Kidney (tissue), 14 donors: Measurements from ENCODE around the gene TGM6. TPM values are rescaled to one million over a fixed set of nuclear protein-coding genes. Genes with fewer than 3 reads are reported as not detected.

ENCODE experiments used
- DNase-seq, 5 donors: peaks; one replicate each; pipeline ENCODE4 v3.0.0-alpha.2; 2013 to 2020
- FAIRE-seq: peaks from 2 replicates; lab custom pipeline; 2012; peaks lifted over from hg19 to GRCh38; lab: Jason Lieb, UNC
- H3K27ac ChIP-seq, 2 donors: one replicate each; pipeline ENCODE4 v1.7.0; 2013; ENCODE audit warnings: low read depth in 2 of 2, low read length in 2 of 2, inconsistent platforms in 1 of 2
- H3K27me3 ChIP-seq: one replicate; pipeline ENCODE4 v1.7.1; 2013; ENCODE audit warnings: low read length, inconsistent platforms; ENCODE audit not compliant: control insufficient read depth, insufficient read depth
- H3K36me3 ChIP-seq, 3 donors: one replicate each; pipeline versions ENCODE4 v1.7.0 to v1.7.1; 2013; ENCODE audit warnings: low read length in 3 of 3, control low read depth in 1 of 3, inconsistent platforms in 1 of 3; ENCODE audit not compliant: insufficient read depth in 3 of 3, control insufficient read depth in 2 of 3
- H3K4me1 ChIP-seq, 3 donors: one replicate each; pipeline versions ENCODE4 v1.7.0 to v1.7.1; 2013; ENCODE audit warnings: low read length in 3 of 3, inconsistent platforms in 1 of 3, low read depth in 1 of 3; ENCODE audit not compliant: control insufficient read depth in 2 of 3, insufficient read depth in 2 of 3
- H3K4me3 ChIP-seq, 3 donors: one replicate each; pipeline versions ENCODE4 v1.7.0 to v1.8.1; 2013; ENCODE audit warnings: low read length in 3 of 3, control low read depth in 1 of 3, inconsistent platforms in 1 of 3
- H3K9ac ChIP-seq, 3 donors: one replicate each; pipeline versions ENCODE4 v1.7.0 to v1.7.1; 2013; ENCODE audit warnings: low read length in 3 of 3, control low read depth in 1 of 3, inconsistent platforms in 1 of 3
- H3K9me3 ChIP-seq, 3 donors: one replicate each; pipeline versions ENCODE4 v1.7.0 to v1.7.1; 2013; ENCODE audit warnings: low read length in 3 of 3, control low read depth in 1 of 3, inconsistent platforms in 1 of 3; ENCODE audit not compliant: control insufficient read depth in 2 of 3, insufficient read depth in 1 of 3
- intact Hi-C: fragments of 100-400 bp; cut with DNase I; formaldehyde crosslinking; loops from one replicate; pipeline ENCODE4 v1.11.1; 2022
- polyA plus RNA-seq: library from polyadenylated mRNA; stranded (reverse); fragments of 350-450 nt; fragmentation: Illumina TruSeq; extraction: RNeasy Lipid Tissue Mini Kit (QIAGEN cat#74804); gene quantifications from one replicate; pipeline ENCODE4 v1.2.3, GENCODE V29; 2014; ENCODE audit warnings: low read depth, low replicate concordance; ENCODE audit not compliant: insufficient read depth
- total RNA-seq: library from RNA; stranded (reverse); fragmentation: NEBNext Ultra II Directional; extraction: Animal tissue kit (Norgen Biotek cat#: 25700); gene quantifications from one replicate; pipeline ENCODE4 v1.2.1, GENCODE V29; 2021
- TF ChIP-seq, protein P1 (sequence below): IDR thresholded peaks from 3 replicates; pipeline ENCODE4 v1.5.1; 2012; ENCODE audit warnings: mild to moderate bottlenecking, moderate library complexity, borderline replicate concordance; ENCODE audit not compliant: insufficient read depth; ENCODE audit errors: extremely low read depth
- donor health status: control.
- donor health status: control.
- donor health status: control.
- donor health status: control.
- donor health status: control.
- donor health status: DM: yes; HTN: yes; CAD: no.
- donor health status: Normal renal cell carcinoma (clear cell type).

Gene TGM6
- total and polyA plus RNA-seq, 2 donors from 2014 or later: not detected

DNA sequence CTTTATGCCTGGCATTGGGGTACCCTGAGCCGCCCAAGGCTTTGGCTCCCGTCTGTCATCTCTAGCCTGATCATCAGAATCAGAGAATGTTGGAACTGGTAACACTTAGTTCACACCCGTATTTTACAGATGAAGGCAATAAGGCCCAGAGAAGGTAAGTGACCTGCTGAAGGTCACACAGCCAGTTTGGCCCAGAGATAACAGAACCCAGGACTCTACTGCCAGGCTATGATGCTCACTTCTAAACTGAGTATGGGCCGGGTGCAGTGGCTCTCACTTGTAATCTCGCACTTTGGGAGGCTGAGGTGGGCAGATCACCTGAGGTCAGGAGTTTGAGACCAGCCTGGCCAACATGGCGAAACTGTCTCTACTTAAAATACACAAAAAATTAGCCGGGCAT is 1.8 kb upstream of the TGM6 start:
- TF ChIP-seq, protein P1, sequence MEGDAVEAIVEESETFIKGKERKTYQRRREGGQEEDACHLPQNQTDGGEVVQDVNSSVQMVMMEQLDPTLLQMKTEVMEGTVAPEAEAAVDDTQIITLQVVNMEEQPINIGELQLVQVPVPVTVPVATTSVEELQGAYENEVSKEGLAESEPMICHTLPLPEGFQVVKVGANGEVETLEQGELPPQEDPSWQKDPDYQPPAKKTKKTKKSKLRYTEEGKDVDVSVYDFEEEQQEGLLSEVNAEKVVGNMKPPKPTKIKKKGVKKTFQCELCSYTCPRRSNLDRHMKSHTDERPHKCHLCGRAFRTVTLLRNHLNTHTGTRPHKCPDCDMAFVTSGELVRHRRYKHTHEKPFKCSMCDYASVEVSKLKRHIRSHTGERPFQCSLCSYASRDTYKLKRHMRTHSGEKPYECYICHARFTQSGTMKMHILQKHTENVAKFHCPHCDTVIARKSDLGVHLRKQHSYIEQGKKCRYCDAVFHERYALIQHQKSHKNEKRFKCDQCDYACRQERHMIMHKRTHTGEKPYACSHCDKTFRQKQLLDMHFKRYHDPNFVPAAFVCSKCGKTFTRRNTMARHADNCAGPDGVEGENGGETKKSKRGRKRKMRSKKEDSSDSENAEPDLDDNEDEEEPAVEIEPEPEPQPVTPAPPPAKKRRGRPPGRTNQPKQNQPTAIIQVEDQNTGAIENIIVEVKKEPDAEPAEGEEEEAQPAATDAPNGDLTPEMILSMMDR: no peak
- H3K27ac ChIP-seq: no peak overlapping the region
- H3K9ac ChIP-seq: no peak overlapping the region
- DNase-seq (no peak), FAIRE-seq (no peak)
- H3K9me3 ChIP-seq: no peaks in the 10 kb centered on the region
- H3K36me3 ChIP-seq: no peaks in the 10 kb centered on the region
- H3K27me3 ChIP-seq: no peaks in the 10 kb centered on the region
- no peak overlapping the region for H3K4me3 ChIP-seq
- no peaks in the 10 kb centered on the region for H3K4me1 ChIP-seq
- intact Hi-C loops: no loop called here

DNA sequence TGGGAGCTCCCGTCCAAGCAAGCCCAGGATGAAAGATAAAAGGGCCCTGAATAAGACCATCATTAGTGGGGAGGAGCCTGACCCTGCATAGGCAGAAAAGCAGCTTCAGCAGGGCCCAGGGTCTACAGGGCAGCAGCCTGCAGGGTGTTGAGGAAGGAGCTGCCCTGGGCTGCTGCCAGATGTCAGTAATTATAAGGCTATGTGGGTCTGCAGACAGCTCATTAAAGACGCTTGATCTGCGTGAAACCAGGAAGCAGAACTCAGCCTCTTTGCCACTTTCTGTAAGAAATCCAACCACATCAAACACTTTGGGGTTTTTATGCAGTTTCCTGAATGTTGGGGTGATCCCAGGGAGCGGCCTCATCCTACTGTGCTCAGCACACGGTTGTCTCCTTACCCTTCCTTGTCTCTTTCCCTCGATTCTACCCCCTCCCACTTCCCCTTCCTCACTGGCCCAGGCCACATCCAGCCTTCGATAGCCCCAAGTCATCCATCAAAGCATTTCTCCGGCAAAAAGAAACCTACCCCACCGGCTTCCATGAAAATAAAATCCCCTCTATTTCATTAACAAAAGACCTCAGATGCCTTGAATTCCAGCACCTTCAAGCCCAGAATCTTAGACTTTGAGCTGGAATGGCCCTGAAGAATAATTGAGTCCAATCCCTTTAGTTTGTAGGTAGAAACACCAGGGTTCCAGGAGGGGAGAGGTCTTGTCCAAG is 1.0 kb upstream of the TGM6 start:
- H3K27me3 ChIP-seq: no peaks in the 10 kb centered on the region
- H3K36me3 ChIP-seq: no peaks in the 10 kb centered on the region
- DNase-seq: peak in 1 of 5 donors; percentile 1
- no peaks in the 10 kb centered on the region for H3K4me1 ChIP-seq
- no peak overlapping the region for H3K27ac ChIP-seq
- TF ChIP-seq, protein P1: no peak
- no peaks in the 10 kb centered on the region for H3K9me3 ChIP-seq
- intact Hi-C loops: no loop called here
- H3K4me3 ChIP-seq: no peak overlapping the region
- FAIRE-seq: no peak
- H3K9ac ChIP-seq: no peak overlapping the region

DNA sequence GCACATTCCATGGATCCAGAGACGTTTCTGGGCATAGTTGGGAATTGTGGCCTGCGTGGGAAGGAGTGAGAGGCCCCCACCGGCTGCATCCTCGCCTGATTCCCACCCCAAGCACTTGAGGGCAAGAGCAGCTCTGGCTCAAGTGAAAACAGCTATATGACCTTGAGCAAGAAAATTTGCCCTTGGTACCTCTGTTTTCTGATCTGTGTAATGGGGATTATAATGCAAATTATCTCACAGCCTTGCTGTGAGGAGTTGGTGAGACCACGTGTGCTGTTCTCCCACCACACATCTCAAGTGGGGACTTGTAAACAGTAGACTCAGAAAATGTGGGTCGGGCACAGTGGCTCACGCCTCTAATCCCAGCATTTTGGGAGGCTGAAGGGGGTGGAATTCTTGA is 602 bp downstream of the TGM6 start:
- H3K9me3 ChIP-seq: no peaks in the 10 kb centered on the region
- DNase-seq (no peak), FAIRE-seq (no peak)
- H3K36me3 ChIP-seq: no peaks in the 10 kb centered on the region
- TF ChIP-seq, protein P1: no peak
- intact Hi-C loops: no loop called here
- no peak overlapping the region for H3K4me3 ChIP-seq
- no peaks in the 10 kb centered on the region for H3K27me3 ChIP-seq
- H3K9ac ChIP-seq: no peak overlapping the region
- no peak overlapping the region for H3K27ac ChIP-seq
- H3K4me1 ChIP-seq: no peaks in the 10 kb centered on the region
